ENCODE data around the gene CPN1. TPM values are rescaled to one million over a fixed set of nuclear protein-coding genes. Genes with fewer than 3 reads are reported as not detected.

Gene CPN1
- total RNA-seq, 1 donor from 2014 or later: not detected

- FAIRE-seq: no peak
- no peak overlapping the region for H2AFZ ChIP-seq (ENCODE audit: low read depth, low read length)
- H3K4me3 Mint-ChIP-seq (ENCODE audit: unreplicated experiment): peak overlapping the region; percentile 96
- H3K9me3 Mint-ChIP-seq (ENCODE audit: unreplicated experiment): no peaks in the 10 kb centered on the region
- no peaks in the 10 kb centered on the region for H3K27me3 ChIP-seq (ENCODE audit: insufficient read depth, low read length)
- H3K36me3 Mint-ChIP-seq (ENCODE audit: low read depth, unreplicated experiment): no peaks in the 10 kb centered on the region
- peaks cover 33% of the 10 kb centered on the region for H3K4me1 ChIP-seq (ENCODE audit: insufficient read depth, low read length)
- peak overlapping the region; percentile 100 for H3K4me3 ChIP-seq (ENCODE audit: insufficient read depth, low read depth, low read length)
- peaks cover 46% of the 10 kb centered on the region for H3K4me1 Mint-ChIP-seq (ENCODE audit: low read depth, unreplicated experiment)
- H3K79me2 ChIP-seq (ENCODE audit: insufficient read depth, low read length): peaks cover 50% of the 10 kb centered on the region
- H3K9ac ChIP-seq (ENCODE audit: low read length): peak overlapping the region; percentile 88
- no peaks in the 10 kb centered on the region for H3K9me3 ChIP-seq (ENCODE audit: insufficient read depth, low read depth, low read length)
- H3K27ac ChIP-seq (ENCODE audit: low read depth, low read length): peak overlapping the region; percentile 97
- DNase-seq (ENCODE audit: low read depth): no peak
- no peaks in the 10 kb centered on the region for H3K27me3 Mint-ChIP-seq (ENCODE audit: low read depth, unreplicated experiment)
- no peak for TF ChIP-seq CTCF (IDR thresholded peaks at IDR 0.05; ENCODE audit: insufficient read depth, low read depth, low read length)
- no peak for TF ChIP-seq EZH2 (IDR thresholded peaks at IDR 0.05; ENCODE audit: insufficient read depth, low read length)
- peaks cover 2% of the 10 kb centered on the region for H4K20me1 ChIP-seq (ENCODE audit: insufficient read depth, low read length)
- peak overlapping the region; percentile 99 for H3K4me2 ChIP-seq (ENCODE audit: low read length)
- no peaks in the 10 kb centered on the region for H3K36me3 ChIP-seq (ENCODE audit: insufficient read depth, low read length)
- H3K27ac Mint-ChIP-seq (ENCODE audit: unreplicated experiment): peak overlapping the region; percentile 19
Observed at GRCh38 chr10:100008708-100009282, 72.9 kb downstream of the CPN1 start.

- peak overlapping the region; percentile 96 for H3K4me3 Mint-ChIP-seq (ENCODE audit: unreplicated experiment)
- FAIRE-seq (no peak), DNase-seq (ENCODE audit: low read depth) (peak; percentile 72)
- no peaks in the 10 kb centered on the region for H3K36me3 Mint-ChIP-seq (ENCODE audit: low read depth, unreplicated experiment)
- H3K9me3 Mint-ChIP-seq (ENCODE audit: unreplicated experiment): no peaks in the 10 kb centered on the region
- Histone ChIP-seq H2AFZ (ENCODE audit: low read depth, low read length) (no peak overlapping the region), H3K9me3 (ENCODE audit: insufficient read depth, low read depth, low read length) (no peaks in the 10 kb centered on the region), H3K27ac (ENCODE audit: low read depth, low read length) (peak overlapping the region; percentile 97), H3K79me2 (ENCODE audit: insufficient read depth, low read length) (peaks cover 57% of the 10 kb centered on the region), H3K4me1 (ENCODE audit: insufficient read depth, low read length) (peaks cover 33% of the 10 kb centered on the region), H3K4me2 (ENCODE audit: low read length) (peak overlapping the region; percentile 99), H4K20me1 (ENCODE audit: insufficient read depth, low read length) (peaks cover 2% of the 10 kb centered on the region), H3K9ac (ENCODE audit: low read length) (peak overlapping the region; percentile 88), H3K27me3 (ENCODE audit: insufficient read depth, low read length) (no peaks in the 10 kb centered on the region), H3K4me3 (ENCODE audit: insufficient read depth, low read depth, low read length) (peak overlapping the region; percentile 100), H3K36me3 (ENCODE audit: insufficient read depth, low read length) (no peaks in the 10 kb centered on the region)
- no peaks in the 10 kb centered on the region for H3K27me3 Mint-ChIP-seq (ENCODE audit: low read depth, unreplicated experiment)
- TF ChIP-seq CTCF (IDR thresholded peaks at IDR 0.05; ENCODE audit: insufficient read depth, low read depth, low read length) (no peak), EZH2 (IDR thresholded peaks at IDR 0.05; ENCODE audit: insufficient read depth, low read length) (no peak)
- H3K4me1 Mint-ChIP-seq (ENCODE audit: low read depth, unreplicated experiment): peaks cover 47% of the 10 kb centered on the region
- H3K27ac Mint-ChIP-seq (ENCODE audit: unreplicated experiment): peak overlapping the region; percentile 92
Observed at GRCh38 chr10:100008142-100008522, 73.5 kb downstream of the CPN1 start.
